Thoracic aorta (tissue), 2 donors: ENCODE measurements around the gene DOCK3. TPM values are rescaled to one million over a fixed set of nuclear protein-coding genes. Genes with fewer than 3 reads are reported as not detected.

Experiments used
- ATAC-seq: fragments of 150-250 bp; one replicate; pipeline ENCODE4 v1.8.0; 2017; ENCODE audit warnings: low read depth; ENCODE audit not compliant: insufficient number of reproducible peaks, low FRiP score
- DNase-seq: peaks from one replicate; pipeline ENCODE4 v3.0.0-alpha.2; 2020; ENCODE audit warnings: low spot score
- H3K27ac ChIP-seq, 2 donors: fragments of 200-600 bp; sonication (generic); 1 replicate in 1 of 2; 2 replicates in 1 of 2; pipeline ENCODE4 v1.5.1; 2016; ENCODE audit warnings: mild to moderate bottlenecking in 2 of 2, moderate library complexity in 2 of 2
- H3K27me3 ChIP-seq: fragments of 200-600 bp; sonication (generic); replicated peaks from 2 replicates; pipeline ENCODE4 v1.6.0; 2016; ENCODE audit warnings: mild to moderate bottlenecking; ENCODE audit not compliant: insufficient read depth
- H3K36me3 ChIP-seq: fragments of 200-600 bp; sonication (generic); one replicate; pipeline ENCODE4 v1.5.1; 2016
- H3K4me1 ChIP-seq, 2 donors: fragments of 200-600 bp; sonication (generic); 1 replicate in 1 of 2; 2 replicates in 1 of 2; pipeline versions ENCODE4 v1.5.1 to v1.6.0; 2016; ENCODE audit warnings: low read depth in 2 of 2, mild to moderate bottlenecking in 1 of 2; ENCODE audit not compliant: control insufficient read depth in 1 of 2
- H3K4me3 ChIP-seq: fragments of 200-600 bp; sonication (generic); 2 replicates; pipeline ENCODE4 v1.5.1; 2016; ENCODE audit warnings: mild to moderate bottlenecking
- H3K9me3 ChIP-seq: fragments of 200-600 bp; sonication (generic); 2 replicates; pipeline ENCODE4 v1.5.1; 2016
- CTCF ChIP-seq: fragments of 200-600 bp; sonication (generic); IDR thresholded peaks from one replicate; pipeline ENCODE4 v1.5.1; 2019; ENCODE audit warnings: antibody characterized with exemption
- total RNA-seq, 2 donors: library from RNA; depleted of rRNA; stranded (reverse); fragments of >200 nt; gene quantifications; one replicate each; pipeline versions ENCODE4 v1.1.0 to v1.2.3, GENCODE V29; 2016

Gene DOCK3
- total RNA-seq, 2 donors from 2014 or later: 0.14 to 0.71 TPM

GRCh38 chr3:51337666-51338065 lies 662.9 kb downstream of the DOCK3 start:
- no peaks in the 10 kb centered on the region for H3K27me3 ChIP-seq
- DNase-seq: no peak

GRCh38 chr3:51338632-51339031 lies 663.9 kb downstream of the DOCK3 start:
- Histone ChIP-seq H3K9me3 (no peaks in the 10 kb centered on the region), H3K4me1 (peaks cover 15 to 27% of the 10 kb centered on the region in 2 donors), H3K4me3 (no peak overlapping the region), H3K36me3 (no peaks in the 10 kb centered on the region), H3K27ac (no peak overlapping the region), H3K27me3 (no peaks in the 10 kb centered on the region)
- TF ChIP-seq CTCF: no peak
- DNase-seq (no peak), ATAC-seq (no peak)

More at GRCh38 chr3:51337666-51338065, 662.9 kb downstream of the DOCK3 start:
- Histone ChIP-seq H3K27ac (no peak overlapping the region), H3K4me1 (peaks cover 15 to 27% of the 10 kb centered on the region in 2 donors), H3K9me3 (no peaks in the 10 kb centered on the region), H3K36me3 (no peaks in the 10 kb centered on the region), H3K4me3 (no peak overlapping the region)
- ATAC-seq: no peak
- no peak for TF ChIP-seq CTCF

- Histone ChIP-seq H3K4me1 (peaks cover 15 to 27% of the 10 kb centered on the region in 2 donors), H3K4me3 (peak overlapping the region; percentile 7), H3K27me3 (no peaks in the 10 kb centered on the region), H3K9me3 (no peaks in the 10 kb centered on the region), H3K27ac (peak overlapping the region; percentile 76 to 83), H3K36me3 (no peaks in the 10 kb centered on the region)
- no peak for TF ChIP-seq CTCF
- DNase-seq (no peak), ATAC-seq (peak; percentile 89)
These were observed 665.5 kb downstream of the DOCK3 start for GRCh38 chr3:51340013-51340829.

- Histone ChIP-seq H3K27ac (peak overlapping the region; percentile 76 to 83), H3K9me3 (no peaks in the 10 kb centered on the region), H3K4me1 (peaks cover 15 to 27% of the 10 kb centered on the region in 2 donors), H3K36me3 (no peaks in the 10 kb centered on the region), H3K4me3 (no peak overlapping the region), H3K27me3 (no peaks in the 10 kb centered on the region)
- ATAC-seq (no peak), DNase-seq (no peak)
- no peak for TF ChIP-seq CTCF
These were observed 666.4 kb downstream of the DOCK3 start for GRCh38 chr3:51340989-51341636.

GRCh38 chr3:51343918-51344687 lies 669.4 kb downstream of the DOCK3 start:
- H3K4me3 ChIP-seq: no peak overlapping the region
- peaks cover 15 to 27% of the 10 kb centered on the region in 2 donors for H3K4me1 ChIP-seq
- no peak overlapping the region for H3K27ac ChIP-seq
- TF ChIP-seq CTCF: no peak
- no peaks in the 10 kb centered on the region for H3K36me3 ChIP-seq
- H3K27me3 ChIP-seq: no peaks in the 10 kb centered on the region
- DNase-seq: no peak
- ATAC-seq: no peak
- H3K9me3 ChIP-seq: no peaks in the 10 kb centered on the region
